Fibroblast of skin of abdomen (primary cell): Measurements from ENCODE around the gene DAZAP2.
A peak's percentile ranks its signal among the peaks of the same experiment; 100 is the strongest.
"Not testable (repeated sequence)": the region's sequence is repeated elsewhere in the genome, so short reads cannot be mapped to it uniquely, and the experiment has no call there.

Experiments used
- DNase-seq: peaks from one replicate; pipeline ENCODE4 v3.0.0-alpha.2; 2013

The DAZAP2 gene

DNA sequence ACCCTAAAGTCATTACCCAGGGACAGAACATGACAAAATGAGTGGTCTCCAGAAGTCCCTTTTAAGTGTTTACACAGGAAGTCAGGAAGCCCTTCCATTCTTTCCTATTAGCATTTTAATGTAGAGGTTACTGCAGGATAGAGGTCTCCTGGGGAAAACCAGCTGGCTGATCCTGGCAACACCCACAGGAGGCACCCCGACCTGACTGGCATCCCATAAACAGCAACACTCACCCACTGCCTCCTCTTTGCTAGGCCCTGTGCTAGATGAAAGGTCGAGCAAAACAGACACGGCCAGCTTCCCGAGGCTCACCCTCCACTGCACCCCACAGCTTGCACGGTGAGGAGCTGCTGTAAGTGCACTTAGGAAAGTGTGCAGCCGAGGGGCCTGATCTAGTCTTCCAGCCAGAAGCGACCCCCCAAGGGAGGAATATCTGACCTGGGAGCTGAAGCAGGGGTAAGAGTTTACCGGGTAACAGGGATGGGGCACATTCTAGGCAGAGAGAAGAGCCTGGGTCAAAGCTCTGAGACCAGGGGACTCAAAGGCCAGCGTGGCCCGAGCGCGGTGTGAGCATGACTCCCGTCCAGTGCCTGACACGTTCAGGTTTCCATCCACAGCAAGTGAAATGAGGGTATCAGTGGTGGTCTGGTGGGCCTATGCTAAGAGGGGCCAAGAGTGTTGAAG lies 9.0 kb downstream of the DAZAP2 start:
- DNase-seq: no peak

DNA sequence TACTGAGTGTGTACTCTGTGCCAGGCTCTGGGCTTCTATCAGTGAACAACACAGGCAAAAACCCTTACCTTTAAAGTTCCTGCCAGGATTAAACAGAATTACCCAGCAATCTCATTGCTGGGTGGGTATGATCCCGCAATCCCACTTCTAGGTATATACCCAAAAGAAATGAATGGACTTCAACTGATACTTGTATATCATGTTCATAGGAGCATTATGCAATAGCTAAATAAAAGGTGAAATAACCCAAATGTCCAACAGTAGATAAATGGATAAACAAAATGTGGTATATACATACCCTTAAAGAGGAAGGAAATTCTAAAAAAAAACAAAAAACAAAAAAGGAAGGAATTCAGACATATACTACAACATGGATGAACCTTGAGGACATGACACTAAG lies 14.7 kb downstream of the DAZAP2 start:
- no peak for DNase-seq

DNA sequence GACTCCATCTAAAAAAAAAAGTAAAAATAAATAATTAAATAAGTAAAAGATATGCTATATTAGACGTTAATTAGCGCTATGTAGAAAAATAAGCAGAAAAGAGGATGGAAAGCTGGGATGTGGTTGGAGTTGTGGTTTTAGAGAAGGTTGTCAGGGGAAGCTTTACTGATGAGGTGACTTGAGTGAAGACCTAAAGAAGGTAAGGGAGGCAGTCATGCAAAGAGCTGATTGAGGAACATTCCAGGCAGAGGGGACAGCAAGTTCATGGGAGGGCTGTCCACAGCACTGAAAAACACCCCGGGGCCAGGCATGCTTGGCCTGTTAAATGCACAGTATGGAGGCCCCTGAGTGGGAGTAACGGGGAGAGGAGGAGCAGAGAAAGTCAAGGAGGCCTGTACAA lies 15.9 kb downstream of the DAZAP2 start:
- DNase-seq: no peak

DNA sequence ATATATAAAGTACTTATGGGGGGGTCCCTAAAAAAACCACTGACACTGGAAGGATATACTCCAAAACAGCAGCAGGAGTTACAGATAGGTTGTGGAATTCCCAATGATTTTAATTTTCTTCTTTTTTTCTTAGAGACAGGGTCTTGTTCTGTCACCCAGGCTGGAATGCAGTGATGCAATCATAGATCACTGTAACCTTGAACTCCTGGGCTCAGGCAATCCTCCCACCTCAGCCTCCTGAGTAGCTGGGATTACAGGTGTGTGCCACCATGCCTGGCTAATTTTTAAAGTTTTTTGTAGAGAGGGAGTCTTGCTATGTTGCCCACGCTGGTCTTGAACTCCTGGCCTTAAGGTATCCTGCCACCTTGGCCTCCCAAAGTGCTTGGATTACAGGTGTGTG lies 21.0 kb downstream of the DAZAP2 start:
- DNase-seq: not testable (repeated sequence)

DNA sequence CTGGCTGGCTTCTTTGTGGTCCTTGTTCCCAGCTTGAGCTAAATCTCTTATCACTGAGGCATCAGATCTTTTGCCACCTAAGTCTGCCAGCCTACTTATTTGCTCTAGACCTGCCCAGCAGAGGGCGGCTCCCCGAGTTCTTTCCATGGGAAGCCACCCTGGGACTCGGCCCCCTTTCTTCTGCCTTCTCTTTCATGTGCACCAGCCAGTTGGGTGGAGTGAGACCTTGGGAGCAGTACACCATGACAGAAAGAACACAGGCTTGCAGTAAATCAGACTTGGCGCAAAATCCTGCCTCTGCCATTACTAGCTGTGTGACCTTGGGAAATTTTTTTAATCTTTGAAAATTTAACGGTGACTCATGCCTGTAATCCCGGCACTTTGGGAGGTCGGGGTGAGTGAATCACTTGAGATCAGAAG lies 24.1 kb downstream of the DAZAP2 start:
- peak; percentile 60 for DNase-seq

DNA sequence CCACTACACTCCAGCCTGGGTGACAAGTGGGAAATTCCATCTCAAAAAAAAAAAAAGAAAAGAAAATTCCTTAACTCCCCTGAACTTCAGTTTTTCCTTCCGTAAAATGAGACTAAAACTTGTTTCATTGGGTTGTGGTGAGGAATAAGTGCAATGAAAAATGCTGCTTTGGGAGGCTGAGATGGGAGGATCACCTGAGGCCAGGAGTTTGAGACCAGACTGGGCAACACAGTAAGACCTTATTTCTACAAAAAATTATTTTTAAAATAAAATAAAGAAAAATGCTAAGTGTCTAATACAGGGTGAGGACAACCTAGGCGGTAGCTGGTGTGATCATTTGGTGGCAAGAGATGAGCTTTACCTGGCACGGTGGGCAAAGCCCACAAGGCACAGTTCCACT lies 24.7 kb downstream of the DAZAP2 start:
- no peak for DNase-seq

DNA sequence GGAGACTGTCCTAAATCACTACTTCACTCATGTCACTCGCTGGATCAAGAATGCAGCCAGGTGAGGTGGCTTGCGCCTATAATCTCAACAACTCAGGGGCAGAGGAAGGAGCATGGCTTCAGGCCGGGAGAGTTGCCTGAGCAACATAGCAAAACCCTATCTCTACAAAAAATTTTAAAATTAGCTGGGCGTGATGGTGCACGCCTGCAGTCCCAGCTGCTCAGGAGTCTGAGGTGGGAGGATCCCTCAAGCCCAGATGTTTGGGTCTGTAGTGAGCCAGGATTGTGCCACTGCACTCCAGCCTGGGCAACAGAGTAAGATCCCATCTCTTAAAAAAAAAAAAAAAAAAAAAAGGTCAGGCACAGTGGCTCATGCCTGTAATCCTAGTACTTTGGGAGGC lies 25.7 kb downstream of the DAZAP2 start:
- DNase-seq: no peak

DNA sequence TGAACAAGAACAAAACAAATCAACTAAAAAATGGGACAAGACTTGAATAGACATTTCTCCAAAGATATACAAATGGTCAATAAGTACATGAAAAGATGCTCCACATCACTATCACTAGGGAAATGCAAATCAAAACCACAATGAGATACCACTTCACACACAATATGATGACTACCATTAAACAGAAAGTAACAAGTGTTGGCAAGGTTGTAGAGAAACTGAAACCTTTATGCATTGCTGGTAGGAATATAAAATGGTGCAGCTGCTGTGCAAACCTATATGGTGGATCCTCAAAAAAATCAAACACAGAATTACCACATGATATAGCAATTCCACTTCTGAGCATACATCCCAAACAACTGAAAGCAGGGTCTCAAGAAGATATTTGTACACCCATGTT lies 26.4 kb downstream of the DAZAP2 start:
- DNase-seq: no peak

DNA sequence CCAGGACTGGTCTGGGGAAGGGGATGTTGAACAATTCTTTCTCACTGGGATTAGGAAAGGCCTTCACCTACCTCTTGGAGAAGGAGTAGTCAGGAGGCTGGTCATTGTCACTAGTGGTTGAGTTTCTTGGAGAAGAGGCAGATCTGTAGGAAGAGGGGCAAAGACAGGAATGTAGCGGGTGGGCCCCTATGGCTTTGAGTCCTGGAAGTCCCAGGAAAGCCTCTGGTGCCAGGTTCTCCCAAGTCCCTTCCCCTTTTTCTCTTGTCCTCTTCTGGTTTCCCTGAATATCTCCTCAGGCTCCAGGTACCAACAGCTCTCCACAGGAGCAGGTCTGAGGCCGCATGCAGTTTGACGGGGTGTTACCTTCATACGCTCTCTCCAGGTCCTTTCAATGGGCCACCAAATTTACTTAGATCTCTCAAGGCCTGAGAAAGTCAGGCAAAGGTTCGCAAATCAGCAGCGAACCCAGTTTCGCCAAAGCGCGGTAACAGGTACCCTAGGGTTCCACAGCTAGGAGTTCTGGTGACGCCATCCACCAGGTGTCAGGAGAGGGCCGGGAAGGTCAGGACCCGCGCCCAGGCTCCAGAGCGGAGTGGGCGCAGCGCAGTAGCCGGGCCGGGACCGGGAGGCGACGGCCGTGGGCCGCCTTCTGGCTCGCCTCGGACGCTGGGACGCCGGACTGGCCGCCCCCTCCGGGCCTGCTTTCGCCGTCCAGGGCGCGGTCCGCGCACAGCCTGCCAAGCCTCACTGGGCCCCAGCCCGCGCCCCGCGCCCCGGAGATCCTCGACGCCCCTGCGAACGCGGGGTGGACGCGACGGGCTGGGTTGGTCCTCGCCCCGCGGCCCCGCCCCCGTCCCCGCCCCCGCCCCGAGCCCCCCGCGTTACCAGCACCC lies 30.8 kb downstream of the DAZAP2 start:
- peak; percentile 35 for DNase-seq

DNA sequence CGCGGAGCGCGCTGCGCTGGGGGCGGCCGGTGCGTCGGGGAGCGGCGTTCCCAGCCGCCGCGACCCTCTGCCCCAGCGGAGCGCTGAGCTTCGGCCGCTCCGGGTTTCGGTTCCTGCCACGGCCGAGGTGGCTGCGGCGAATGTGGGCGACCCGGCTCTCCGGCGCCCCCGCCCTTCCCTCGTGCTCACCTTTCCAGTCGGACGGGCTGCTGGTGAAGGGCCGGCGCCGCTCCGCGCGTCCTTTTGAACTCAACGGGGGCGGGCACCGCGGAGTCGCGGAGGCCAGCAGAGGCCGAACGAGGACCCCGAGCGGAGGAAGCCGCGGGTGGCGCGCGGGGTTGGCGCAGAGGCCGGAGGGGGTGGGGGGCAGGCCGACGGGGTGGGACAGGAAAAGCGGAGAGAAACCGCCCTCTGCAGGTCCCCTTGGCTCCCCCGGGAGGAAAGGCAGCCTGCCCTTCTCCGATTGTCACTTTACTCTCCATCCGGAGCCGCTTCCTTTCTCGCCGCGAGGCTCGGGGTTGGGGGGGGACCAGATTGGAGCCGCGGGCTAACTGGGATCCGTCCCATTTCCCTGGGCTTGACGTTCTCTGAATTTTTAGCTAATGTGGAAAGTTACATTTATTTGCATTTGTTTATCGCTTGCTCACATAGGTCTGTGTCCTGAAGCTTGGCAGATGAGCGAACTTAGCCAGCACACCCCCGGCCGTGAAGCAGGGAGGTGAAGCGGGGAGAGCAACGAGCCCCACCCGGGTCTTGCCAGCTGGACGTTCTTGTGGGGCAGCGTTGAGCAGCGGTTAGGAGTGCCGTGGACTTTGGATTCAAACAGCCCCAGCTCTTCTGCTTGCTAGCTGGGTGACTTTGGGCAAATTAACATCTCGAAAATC lies 31.7 kb downstream of the DAZAP2 start, which contains the start of gene SMAGP:
TSS of gene SMAGP (minus strand) at position 349 of the 884 bp plus-strand sequence. CDS start 1,137 bp downstream, outside the sequence.
- DNase-seq: peak; percentile 36

DNA sequence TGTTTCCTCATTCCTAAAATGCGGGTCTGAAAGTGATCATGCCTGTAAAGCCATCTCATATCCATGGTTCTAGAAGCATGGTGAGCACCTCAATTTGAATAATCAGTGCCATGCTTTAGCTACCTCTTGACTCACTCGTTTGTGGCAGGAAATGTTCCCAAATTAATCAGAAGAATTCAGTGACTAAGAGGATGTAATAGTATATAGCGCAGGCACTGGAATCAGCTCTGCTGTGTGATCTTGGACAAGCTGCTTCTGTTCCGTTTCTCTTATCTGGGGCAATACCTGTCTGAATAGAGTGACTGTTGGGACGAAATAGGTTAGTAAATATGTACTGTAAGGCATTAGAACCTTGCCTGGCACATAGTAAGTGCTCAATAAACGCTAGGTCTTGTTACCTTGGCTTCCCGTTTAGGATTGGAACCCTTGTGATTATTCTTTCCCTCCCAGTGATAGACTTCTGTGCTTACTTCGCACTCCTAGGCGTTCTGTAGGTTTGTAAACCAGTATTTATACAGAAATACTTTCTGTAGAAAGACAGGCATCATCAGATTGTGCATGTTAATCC lies 32.4 kb downstream of the DAZAP2 start:
- DNase-seq: peak; percentile 85

DNA sequence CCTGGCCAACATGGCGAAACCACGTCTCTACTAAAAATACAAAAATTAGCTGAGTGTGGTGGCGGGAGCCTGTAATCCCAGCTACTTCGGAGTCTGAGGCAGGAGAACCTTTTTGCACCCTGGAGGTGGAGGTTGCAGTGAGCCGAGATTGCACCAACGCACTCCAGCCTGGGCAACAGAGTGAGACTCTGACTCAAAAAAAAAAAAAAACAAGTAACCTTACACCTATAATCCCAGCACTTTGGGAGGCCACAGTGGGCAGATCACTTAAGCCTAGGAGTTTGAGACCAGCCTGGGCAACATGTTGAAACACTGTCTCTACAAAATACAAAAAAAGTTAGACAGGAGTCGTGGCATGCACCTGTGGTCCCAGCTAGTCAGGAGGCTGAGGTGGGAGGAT lies 34.2 kb downstream of the DAZAP2 start:
- not testable (repeated sequence) for DNase-seq

DNA sequence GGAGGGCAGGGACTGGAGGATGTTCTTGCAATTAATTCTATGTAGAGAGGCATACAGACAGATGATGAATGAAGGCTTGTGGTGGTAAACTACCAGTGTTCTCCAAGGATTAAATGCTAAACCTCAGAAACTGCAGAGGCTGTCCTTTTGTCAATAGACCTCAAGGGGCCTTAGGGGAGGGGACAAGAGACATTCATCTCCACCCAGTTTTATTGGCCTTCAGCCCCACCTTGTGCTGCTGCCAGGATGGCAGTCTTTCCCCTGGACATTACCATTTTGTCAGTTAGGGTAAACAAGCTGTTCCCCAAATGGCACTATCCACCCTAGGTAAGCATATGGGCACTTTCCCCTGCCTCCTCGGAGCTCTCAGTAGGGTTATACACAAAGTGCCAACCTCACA lies 36.5 kb downstream of the DAZAP2 start:
- no peak for DNase-seq

DNA sequence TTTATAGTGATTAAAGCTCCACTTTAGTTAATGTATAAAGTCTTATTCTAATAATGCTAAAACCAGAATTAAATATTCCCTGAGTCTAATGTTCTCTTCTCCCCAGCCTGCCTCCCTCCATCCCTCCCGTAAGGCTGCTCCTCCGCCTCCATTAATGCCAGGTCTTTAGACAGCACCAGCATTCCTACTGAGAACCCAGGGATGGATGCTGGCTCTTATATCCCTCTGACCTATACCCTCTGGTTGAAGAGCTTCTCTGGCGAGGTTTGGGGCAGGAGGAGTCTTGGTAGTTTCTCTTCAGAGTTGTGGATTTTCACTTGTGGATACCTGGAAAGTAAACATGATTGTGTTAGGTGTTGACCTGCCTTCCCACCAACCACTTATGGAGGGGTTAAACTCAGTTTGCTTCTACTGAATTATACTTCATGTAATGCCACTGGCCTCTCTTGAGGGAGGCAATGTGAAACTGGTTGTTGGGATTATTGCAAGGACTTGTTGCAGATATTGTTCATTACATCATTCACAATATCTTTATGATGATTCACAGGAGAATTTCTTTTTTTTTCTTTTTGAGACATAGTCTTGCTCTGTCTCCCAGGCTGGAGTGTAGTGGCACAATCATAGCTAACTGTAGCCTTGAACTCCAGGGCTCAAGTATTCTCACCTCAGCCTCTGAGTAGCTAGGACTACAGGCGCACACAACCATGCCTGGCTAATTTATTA lies 42.7 kb downstream of the DAZAP2 start:
- DNase-seq: peak; percentile 65

DNA sequence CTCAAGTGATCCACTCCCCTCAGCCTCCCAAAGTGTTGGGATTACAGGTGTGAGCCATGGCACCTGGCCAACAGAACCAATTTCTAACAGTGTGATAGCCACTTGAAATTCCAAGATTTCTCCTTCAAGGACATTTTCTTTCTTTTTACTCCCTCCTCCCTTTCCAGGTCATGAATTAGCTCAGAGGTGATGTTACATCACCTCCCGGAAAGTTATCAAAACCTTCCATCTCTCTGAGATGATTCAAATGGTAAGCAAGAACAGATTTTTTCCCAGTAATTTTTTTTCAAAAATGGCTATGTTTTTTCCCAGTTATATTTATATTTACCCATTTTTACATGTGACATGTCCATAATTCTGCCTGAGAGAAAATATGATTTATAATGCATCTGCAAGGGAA lies 47.2 kb downstream of the DAZAP2 start:
- no peak for DNase-seq

DNA sequence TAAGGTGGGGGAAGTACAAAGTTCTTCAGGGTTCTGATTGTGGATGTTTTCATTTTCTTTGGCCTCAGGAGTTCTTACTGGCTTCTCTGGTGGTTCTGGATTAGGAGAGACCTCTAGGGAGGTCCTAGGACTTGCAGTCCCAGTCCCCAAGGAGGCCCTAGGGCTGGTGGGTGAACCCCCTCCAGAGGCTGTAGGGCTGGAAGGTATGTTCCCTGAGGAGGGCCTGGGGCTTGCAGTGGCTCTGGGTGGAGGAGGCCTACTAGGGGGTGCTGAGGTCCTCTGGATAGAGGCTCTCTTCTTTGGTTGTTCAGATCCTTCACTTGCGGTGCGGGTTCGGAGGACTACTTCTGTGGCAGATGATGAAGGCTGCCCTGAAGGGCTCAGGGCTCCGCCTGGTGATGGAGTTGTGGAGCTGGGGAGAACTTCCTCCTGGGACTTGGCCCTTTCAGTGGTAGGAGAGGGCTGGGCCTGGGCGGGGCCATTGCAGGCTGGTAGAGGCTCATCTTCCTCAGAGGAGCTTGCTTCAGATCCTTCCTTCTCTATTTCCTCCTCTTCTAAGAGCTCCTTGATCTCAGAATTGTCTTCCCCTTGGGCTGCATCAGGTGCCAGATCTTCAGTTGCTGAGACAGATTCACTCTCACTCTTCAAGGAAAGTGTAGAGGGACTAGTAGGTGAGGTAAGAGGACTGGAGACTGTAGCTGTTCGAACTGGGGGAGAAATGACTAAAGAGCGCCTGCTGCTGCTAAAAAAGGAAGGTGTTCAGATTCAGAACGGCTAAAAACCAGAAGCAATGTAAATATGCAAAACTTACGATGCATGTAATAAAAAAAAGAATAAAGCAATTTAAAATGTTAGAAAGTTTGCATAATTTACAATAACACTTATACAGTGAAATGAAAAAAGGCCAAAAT lies 53.2 kb downstream of the DAZAP2 start:
- not testable (repeated sequence) for DNase-seq
